GM21423 (cell line): ENCODE results near the gene NUP210.
A peak's percentile ranks its signal among the peaks of the same experiment; 100 is the strongest.

Experiments
- ATAC-seq: cut with Tn5 transposase; IDR thresholded peaks from one replicate; pipeline ENCODE4 v1.9.1; 2021; ENCODE audit warnings: mild to moderate bottlenecking, moderate library complexity; ENCODE audit not compliant: unreplicated experiment

Gene NUP210

GRCh38 chr3:13353506-13353905 lies 66.6 kb downstream of the NUP210 start:
- ATAC-seq, result no peak

GRCh38 chr3:13352621-13353131 lies 67.4 kb downstream of the NUP210 start:
- no peak for ATAC-seq

DNA sequence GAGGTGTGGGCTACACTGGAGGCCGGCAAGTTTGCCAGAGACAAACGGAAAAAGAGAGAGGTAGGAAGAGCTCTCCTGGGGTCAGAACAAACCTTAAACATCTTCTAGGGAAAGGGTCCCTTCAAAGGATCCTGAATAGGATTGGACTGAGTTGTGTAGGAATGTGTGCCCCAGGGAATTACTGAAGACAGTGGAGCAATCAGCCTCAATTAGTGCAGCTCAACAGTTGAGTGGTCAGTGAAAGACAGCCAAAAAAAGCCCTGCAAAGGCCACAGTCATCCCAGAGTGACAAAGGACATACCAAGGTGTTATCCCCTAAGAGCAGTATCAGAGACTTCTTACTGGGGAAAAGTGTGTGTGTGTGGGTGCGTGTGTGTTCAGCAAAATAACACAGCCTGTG lies 70.3 kb downstream of the NUP210 start:
- no peak for ATAC-seq

GRCh38 chr3:13348661-13349396 lies 71.3 kb downstream of the NUP210 start:
- ATAC-seq, result no peak

DNA sequence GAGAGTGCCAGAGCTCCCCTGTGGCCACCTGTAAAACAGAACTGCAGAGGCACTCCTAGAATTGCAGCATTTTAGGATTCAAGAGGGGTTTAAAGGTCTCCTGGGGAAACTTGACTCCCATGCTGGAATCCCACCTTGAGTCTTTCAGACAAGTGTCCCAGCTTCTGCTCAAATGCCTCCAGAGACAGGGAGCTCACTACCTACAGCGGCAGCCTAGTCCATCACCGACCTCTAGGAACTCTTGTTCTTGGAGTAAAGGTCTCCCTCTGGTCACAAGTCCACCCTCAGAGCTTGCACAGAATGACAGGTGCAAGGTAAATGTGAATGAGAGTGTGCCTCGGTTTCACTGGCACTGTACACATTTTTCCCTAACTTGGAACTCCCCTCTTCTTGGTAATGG lies 72.0 kb downstream of the NUP210 start:
- no peak for ATAC-seq

DNA sequence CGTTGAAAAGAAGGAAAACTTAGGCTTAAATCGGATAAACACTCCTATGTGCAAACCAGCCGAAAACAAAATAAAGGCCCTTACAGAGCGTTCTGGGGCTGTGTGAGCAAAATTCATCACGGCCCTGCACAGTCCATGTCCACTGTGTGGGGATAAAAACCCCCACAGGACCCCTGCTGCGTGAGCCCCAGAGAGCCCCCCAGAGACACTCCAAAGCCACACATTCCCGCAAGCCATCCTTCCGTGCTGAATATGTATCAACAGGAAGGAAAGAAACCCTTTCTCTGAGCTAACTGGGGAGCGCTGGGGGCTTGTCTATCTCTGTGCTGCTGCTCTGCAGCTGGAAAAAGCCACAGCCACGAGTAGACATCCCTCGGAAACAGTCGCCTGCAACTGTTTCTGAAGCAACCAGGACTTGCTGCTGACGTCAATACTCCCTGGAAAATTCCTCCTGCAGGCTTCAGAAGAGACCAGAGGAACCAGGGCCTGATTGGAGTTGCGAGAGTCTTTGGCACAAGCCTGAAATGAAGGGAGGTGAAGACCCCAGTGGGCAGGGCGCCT lies 72.7 kb downstream of the NUP210 start:
- no peak for ATAC-seq

GRCh38 chr3:13346481-13347389 lies 73.4 kb downstream of the NUP210 start:
- no peak for ATAC-seq

DNA sequence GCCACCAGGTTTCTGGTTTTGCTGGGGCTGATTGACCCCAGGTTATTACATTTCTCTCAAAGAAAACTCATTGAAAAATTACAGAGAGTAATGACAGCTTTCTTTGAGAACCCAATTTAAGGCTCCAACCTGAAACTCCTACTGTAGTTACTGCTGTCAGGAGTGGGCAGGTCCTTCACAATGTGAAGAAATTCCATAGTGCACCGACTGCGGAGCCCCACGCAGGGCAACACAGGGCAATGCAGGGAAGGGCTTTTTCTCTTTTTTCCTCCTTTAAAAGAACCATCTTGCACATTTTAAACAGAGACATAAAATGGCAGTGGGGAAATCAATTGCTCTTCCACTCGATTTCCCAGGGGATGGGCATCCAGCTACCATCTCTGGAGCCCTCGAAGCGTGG lies 74.3 kb downstream of the NUP210 start:
- no peak for ATAC-seq

GRCh38 chr3:13345284-13345683 lies 74.8 kb downstream of the NUP210 start:
- no peak for ATAC-seq

GRCh38 chr3:13344663-13345062 lies 75.5 kb downstream of the NUP210 start:
- no peak for ATAC-seq

GRCh38 chr3:13343601-13344000 lies 76.5 kb downstream of the NUP210 start:
- ATAC-seq, result no peak

DNA sequence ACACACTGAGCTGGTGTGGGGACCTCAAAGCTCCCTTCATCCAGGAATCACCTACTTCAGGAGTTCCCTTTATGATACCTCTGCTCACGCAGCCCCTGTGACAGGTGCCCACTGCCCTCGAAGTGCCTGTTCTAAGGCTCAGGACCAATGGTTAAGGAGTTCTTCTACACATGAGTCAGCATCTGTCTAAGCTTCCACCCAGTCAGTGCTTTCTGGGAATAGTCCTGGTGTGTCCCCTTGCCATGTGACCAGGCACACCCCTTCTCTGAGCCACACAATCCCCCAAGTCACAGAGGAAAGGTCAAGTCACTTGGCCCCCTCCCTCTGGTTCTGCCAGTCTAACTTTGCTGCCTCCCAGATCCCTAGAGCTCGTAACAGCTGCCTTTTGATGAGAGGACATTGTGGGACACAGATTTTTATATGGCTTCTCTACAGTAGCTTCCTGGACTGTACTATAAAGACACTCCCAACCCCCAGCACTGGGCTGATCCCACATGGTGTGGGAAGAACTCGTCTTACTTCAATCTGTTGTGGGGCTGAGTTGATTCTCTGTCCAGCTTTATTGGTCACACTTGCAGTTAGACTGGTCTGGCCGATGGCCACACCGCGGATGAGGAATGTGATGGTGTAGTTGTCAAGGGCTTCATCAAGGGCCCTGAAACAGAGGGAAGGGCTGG lies 78.8 kb downstream of the NUP210 start:
- ATAC-seq, result no peak

DNA sequence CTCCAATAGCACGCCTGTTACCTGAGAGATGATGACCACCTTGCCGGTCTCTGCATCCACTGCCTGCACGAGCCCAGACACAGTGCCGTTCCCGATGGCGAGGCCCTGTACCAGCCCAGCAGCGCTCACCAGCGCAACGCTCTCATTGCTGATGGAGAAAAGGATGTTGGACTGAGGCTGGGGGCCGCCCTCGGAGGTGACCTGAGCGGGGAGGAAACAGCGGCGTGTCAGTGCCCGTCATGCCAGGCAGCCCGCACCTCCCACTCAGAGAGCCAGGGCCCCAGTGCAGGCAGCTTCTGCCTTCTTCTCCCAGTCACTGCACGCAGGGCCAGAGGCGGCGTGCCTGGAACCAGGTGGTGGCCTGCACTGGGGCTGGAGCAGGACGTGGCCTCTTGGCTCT lies 80.3 kb downstream of the NUP210 start:
- no peak for ATAC-seq

GRCh38 chr3:13338996-13339395 lies 81.1 kb downstream of the NUP210 start:
- no peak for ATAC-seq

GRCh38 chr3:13338231-13338630 lies 81.9 kb downstream of the NUP210 start:
- no peak for ATAC-seq

DNA sequence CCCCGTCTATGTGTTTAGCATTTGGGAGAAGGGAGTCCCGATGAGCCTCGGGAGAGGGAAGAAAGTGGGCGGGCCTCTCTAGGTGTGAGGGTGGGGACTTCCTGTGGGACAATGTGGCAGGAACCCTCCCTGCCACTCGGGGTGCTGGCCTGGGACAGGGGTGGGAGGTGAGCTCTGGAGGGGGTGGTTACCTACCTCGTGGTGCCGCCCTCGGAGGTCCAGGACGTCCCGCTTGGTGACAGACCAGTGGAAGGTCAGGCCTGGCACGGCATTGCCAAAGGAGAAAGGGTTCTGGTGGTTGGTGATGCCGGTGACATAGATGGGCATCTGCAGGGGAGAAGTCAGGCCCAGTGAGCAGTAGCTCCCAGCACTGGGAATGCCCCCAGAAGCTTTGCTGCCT lies 83.5 kb downstream of the NUP210 start:
- no peak for ATAC-seq

GRCh38 chr3:13335503-13335902 lies 84.6 kb downstream of the NUP210 start:
- ATAC-seq, result no peak

DNA sequence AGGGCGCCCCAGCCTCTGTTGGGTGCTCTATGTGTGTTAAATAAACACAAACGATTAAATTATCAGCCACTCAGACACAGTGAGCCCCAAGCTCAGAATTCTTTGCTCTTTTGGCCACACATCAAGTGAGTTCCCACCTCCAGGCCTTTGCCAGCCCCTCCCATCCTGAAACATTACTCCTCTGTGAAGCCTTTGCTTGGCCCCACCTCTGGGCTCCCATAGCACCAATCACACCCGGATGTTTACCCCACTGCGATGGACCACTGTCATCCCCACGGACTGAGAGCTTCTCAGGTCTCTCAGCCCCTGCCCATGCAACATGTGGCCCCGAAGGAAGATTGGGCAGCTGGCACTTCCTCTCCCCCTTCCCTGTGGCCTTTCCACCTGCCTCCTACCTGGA lies 85.1 kb downstream of the NUP210 start:
- no peak for ATAC-seq

GRCh38 chr3:13333236-13333897 lies 86.8 kb downstream of the NUP210 start:
- no peak for ATAC-seq

DNA sequence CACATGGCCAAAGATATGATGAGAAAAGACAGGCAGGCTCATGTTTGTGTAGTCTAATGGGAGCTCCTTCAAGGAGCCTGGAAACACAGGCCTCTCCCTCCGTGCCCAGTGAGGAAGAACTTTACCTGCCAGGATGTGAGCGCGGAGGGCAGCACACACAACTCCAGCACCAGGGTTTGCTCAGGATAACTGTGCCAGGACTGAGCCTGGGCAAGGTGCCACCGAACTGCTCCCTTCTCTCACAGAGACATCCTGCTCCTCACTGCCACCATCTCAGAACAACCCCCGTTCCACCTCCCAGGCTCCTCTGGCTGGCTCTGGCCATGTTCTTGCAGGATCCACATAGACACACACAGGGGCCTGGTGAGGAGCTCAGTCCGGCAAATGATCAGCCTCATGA lies 87.4 kb downstream of the NUP210 start:
- ATAC-seq, result no peak

GRCh38 chr3:13332158-13332557 lies 88.0 kb downstream of the NUP210 start:
- ATAC-seq, result peak; percentile 93
